Naive thymus-derived CD8-positive, alpha-beta T cell (primary cell): ENCODE results near the gene TTC7B. TPM values are rescaled to one million over a fixed set of nuclear protein-coding genes. Genes with fewer than 3 reads are reported as not detected.

ENCODE experiments used
- ATAC-seq, 2 donors: fragments of 150-1000 bp; cut with Tn5 transposase in 1 of 2; sonication (Bioruptor Pico), chemical (Tn5 transposase) in 1 of 2; 1 replicate in 1 of 2; 2 replicates in 1 of 2; pipeline ENCODE4 v1.10.0; 2021; ENCODE audit warnings: mild to moderate bottlenecking in 2 of 2, moderate library complexity in 2 of 2
- POLR2A ChIA-PET: fragments of 350-600 bp; sonication (Branson Sonifier 250); formaldehyde crosslinking; loops from one replicate; lab custom pipeline; 2021; ENCODE audit warnings: antibody characterized with exemption; lab: Charles Lee
- DNase-seq, 10 donors: peaks; one replicate each; pipeline versions ENCODE4 v3.0.0 to v3.0.0-alpha.2; 2020 to 2022
- H3K27ac Mint-ChIP-seq, 10 donors: one replicate each; pipeline ENCODE4 v1.8.0; 2020 to 2022; ENCODE audit warnings: mild to moderate bottlenecking in 10 of 10, mixed read lengths in 10 of 10, moderate library complexity in 4 of 10, inconsistent platforms in 1 of 10
- H3K27me3 Mint-ChIP-seq, 5 donors: one replicate each; pipeline ENCODE4 v1.8.0; 2021 to 2022; ENCODE audit warnings: mixed read lengths in 5 of 5
- H3K36me3 Mint-ChIP-seq, 3 donors: one replicate each; pipeline ENCODE4 v1.8.0; 2020 to 2022; ENCODE audit warnings: mixed read lengths in 3 of 3, mild to moderate bottlenecking in 2 of 3, inconsistent platforms in 1 of 3
- H3K4me1 Mint-ChIP-seq, 4 donors: one replicate each; pipeline ENCODE4 v1.8.0; 2021 to 2022; ENCODE audit warnings: mixed read lengths in 4 of 4
- H3K4me3 Mint-ChIP-seq, 10 donors: one replicate each; pipeline ENCODE4 v1.8.0; 2020 to 2022; ENCODE audit warnings: mild to moderate bottlenecking in 10 of 10, mixed read lengths in 10 of 10, moderate library complexity in 6 of 10, inconsistent platforms in 1 of 10
- H3K9me3 Mint-ChIP-seq, 9 donors: one replicate each; pipeline ENCODE4 v1.8.0; 2020 to 2022; ENCODE audit warnings: mixed read lengths in 9 of 9, mild to moderate bottlenecking in 3 of 9, inconsistent platforms in 1 of 9, moderate library complexity in 1 of 9
- polyA plus RNA-seq, 3 donors: library from polyadenylated mRNA; unstranded; fragments of 300-500 nt; fragmentation: Illumina TruSeq; gene quantifications; one replicate each; pipeline ENCODE4 v1.2.3, GENCODE V29; 2021
- total RNA-seq, 8 experiments: library from RNA in 2 of 8; stranded (reverse) in 2 of 8; gene quantifications; one replicate each; pipeline ENCODE4 v1.2.3 and lab custom pipeline; 2021 to 2026

The TTC7B gene
- total and polyA plus RNA-seq, 5 experiments from 2014 or later = 0.01 to 0.81 (median 0.41) TPM

DNA sequence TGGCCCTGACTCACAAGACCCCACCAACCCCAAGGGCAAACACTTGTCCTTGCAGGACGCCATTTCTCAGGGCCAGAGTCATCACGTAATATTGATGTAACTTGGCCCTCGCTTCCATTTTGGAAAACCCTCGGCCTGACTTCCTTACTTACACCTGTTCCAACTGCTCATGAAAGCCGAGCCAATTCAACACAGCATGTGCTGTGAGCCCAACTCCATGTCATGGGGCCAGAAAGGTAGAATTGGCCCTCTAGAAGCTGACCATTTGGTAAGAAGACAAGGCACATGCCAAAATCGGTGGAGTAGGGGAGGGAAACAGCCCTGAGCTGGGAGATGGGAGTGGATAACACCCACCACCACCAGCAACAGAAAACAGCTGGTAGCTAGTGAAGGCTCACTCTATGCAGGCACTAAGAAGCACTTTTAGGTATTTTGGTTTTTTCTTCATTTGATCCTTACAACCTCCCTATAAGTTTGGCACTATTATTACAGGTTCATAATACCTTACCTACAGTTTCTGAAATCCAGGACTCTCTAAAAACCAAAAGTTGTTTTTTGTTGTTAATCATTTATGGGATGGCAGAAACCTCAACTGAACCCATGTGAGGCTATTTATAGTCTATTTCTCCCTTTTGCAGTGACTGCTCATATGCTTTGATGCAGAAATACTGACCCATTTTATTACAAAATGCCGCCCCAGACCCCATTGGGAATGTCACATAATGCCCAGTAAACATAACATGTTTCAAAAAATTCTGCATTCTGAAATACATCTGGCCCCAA is 6.5 kb downstream of the TTC7B start:
- Mint-ChIP-seq H3K36me3 (no peaks in the 10 kb centered on the region), H3K27ac (no peak overlapping the region), H3K4me1 (peaks cover 0 to 4% (median 0%) of the 10 kb centered on the region in 4 donors), H3K9me3 (no peaks in the 10 kb centered on the region), H3K27me3 (no peaks in the 10 kb centered on the region), H3K4me3 (no peak overlapping the region)
- no peak for ATAC-seq
- POLR2A ChIA-PET = interaction anchor here (1.0 kb wide), 1 partner anchor 9 kb away, joined by 3 read pairs; no protein-coding TSS in a partner anchor
- no peak for DNase-seq

- POLR2A ChIA-PET = interaction anchor here (1.0 kb wide), 1 partner anchor 9 kb away, joined by 3 read pairs; no protein-coding TSS in a partner anchor
- Mint-ChIP-seq H3K9me3 (no peaks in the 10 kb centered on the region), H3K4me1 (peaks cover 0 to 1% (median 0%) of the 10 kb centered on the region in 4 donors), H3K27ac (no peak overlapping the region), H3K4me3 (no peak overlapping the region), H3K36me3 (no peaks in the 10 kb centered on the region), H3K27me3 (no peaks in the 10 kb centered on the region)
- DNase-seq = no peak
- ATAC-seq = no peak
Measured at GRCh38 chr14:90808759-90809529, 7.3 kb downstream of the TTC7B start.

DNA sequence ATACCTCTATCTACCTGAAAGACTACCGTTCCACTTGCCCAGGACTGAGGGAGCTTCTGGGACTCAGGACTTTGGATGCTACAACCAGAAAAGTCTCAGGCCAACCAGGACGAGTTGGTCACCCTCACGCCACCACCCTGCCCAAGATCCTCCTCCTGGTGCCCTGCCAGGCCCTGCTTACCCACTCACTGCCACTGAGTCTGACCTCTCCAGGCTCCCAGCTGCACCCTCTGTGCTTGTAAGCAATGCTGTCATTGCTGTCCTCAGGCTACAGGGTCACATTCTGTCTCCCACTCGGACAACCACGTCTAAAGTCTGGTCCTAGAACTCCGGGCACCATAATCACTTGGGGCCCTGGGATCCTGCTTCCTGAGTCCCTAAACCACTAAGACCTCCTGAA is 9.2 kb downstream of the TTC7B start:
- H3K9me3 Mint-ChIP-seq = no peaks in the 10 kb centered on the region
- H3K4me3 Mint-ChIP-seq = no peak overlapping the region
- H3K27me3 Mint-ChIP-seq = no peaks in the 10 kb centered on the region
- H3K27ac Mint-ChIP-seq = no peak overlapping the region
- ATAC-seq (no peak), DNase-seq (no peak)
- H3K4me1 Mint-ChIP-seq = peaks cover 0 to 3% (median 0%) of the 10 kb centered on the region in 4 donors
- POLR2A ChIA-PET = interaction anchor here (0.6 kb wide), 1 partner anchor 558 kb away, joined by 3 read pairs; no protein-coding TSS in a partner anchor
- no peaks in the 10 kb centered on the region for H3K36me3 Mint-ChIP-seq

DNA sequence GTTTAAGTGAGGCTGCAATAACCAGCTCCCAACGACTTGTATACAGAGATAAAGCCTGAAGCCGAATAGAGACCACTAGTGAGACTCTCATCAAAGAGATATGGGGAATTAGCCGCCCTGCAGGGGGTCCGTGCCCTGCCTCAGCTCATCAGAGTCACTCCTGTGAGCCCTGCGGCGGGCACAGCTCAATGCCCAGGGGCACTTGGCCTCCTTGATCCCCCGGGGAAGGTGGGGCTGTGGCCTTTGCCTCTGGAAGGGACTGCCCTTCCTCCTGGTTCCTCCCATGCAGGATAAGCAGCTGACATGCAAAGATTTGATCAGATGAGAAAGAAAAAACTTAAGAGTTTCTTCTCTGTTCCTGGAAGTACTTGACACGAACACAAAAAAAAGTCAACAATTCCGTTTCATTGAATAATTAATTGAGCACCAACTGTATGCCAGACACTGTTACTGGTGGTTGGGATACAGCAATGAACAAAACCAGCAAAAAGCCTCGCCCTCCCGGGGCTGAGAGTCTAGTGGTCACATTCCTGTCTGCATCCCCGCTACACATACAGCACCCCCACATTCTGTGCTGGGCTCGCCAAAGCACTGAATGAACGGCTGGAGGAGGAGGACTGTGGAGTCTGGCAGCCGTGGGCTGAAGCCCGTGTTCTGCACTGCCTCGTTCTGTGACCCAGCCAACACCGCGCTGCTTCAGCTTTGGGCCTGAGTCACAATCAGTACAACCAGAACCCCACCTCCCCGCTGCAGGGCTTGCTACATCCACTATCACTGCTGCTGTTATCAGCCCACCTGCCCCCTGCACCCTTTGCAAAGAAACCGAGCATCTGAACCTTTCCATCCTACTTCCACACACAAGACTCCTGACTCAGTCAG is 10.3 kb downstream of the TTC7B start:
- H3K4me1 Mint-ChIP-seq = peaks cover 6 to 7% (median 7%) of the 10 kb centered on the region in 4 donors

DNA sequence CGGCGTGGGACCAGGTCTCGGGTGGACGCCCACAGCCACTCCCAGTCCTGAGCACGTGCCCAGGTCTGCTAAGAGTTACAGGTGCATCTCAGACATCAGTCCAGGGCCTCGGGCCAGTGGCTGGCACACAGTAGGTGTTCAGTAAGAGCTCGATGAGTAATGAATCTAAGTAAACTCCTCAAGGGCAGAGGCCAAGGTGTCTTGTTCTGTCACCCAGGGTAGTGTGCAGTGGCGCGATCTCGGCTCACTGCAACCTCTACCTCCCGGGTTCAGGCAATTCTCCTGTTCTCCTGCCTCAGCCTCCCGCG is 11.2 kb downstream of the TTC7B start:
- Mint-ChIP-seq H3K4me1 (peaks cover 8 to 14% (median 9%) of the 10 kb centered on the region in 4 donors), H3K4me3 (no peak overlapping the region), H3K27me3 (no peaks in the 10 kb centered on the region), H3K9me3 (no peaks in the 10 kb centered on the region), H3K36me3 (no peaks in the 10 kb centered on the region), H3K27ac (no peak overlapping the region)
- ATAC-seq (no peak), DNase-seq (no peak)
- POLR2A ChIA-PET = no interaction called here

More for the DNA sequence above, 10.3 kb downstream of the TTC7B start:
- H3K9me3 Mint-ChIP-seq = no peaks in the 10 kb centered on the region
- H3K36me3 Mint-ChIP-seq = no peaks in the 10 kb centered on the region
- no peaks in the 10 kb centered on the region for H3K27me3 Mint-ChIP-seq
- POLR2A ChIA-PET = no interaction called here
- H3K4me3 Mint-ChIP-seq = no peak overlapping the region
- ATAC-seq (no peak), DNase-seq (no peak)
- H3K27ac Mint-ChIP-seq = no peak overlapping the region

- no peak for ATAC-seq
- Mint-ChIP-seq H3K4me1 (peaks cover 8 to 16% (median 10%) of the 10 kb centered on the region in 4 donors), H3K9me3 (no peaks in the 10 kb centered on the region), H3K27me3 (no peaks in the 10 kb centered on the region), H3K4me3 (no peak overlapping the region), H3K27ac (peak overlapping the region in 2 of 10 donors; percentile 35 to 69), H3K36me3 (no peaks in the 10 kb centered on the region)
- DNase-seq = no peak
- POLR2A ChIA-PET = no interaction called here
Measured at GRCh38 chr14:90804292-90805083, 11.7 kb downstream of the TTC7B start.

DNA sequence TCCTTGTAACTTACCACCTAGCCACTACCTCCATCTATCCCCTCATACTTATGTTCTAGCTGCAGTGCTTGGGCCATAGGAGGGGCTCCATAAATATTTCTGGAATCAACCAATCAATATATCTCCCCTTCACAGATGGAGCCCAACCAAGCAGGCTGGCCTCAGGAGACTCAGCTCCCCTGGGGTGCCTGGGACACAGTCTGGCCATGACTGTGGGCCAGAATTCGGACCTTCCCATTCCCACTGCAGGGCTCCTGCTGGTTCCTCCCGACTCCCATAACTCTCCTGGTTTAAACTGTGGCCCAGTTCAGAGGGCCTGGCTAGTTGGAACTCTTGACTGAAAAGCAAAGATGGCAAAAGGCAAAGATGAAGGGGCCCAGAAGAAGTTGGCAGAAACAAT is 13.0 kb downstream of the TTC7B start:
- ATAC-seq (no peak), DNase-seq (no peak)
- no peaks in the 10 kb centered on the region for H3K27me3 Mint-ChIP-seq
- peak overlapping the region in 1 of 10 donors; percentile 12 for H3K27ac Mint-ChIP-seq
- peaks cover 8 to 16% (median 10%) of the 10 kb centered on the region in 4 donors for H3K4me1 Mint-ChIP-seq
- H3K4me3 Mint-ChIP-seq = no peak overlapping the region
- H3K9me3 Mint-ChIP-seq = no peaks in the 10 kb centered on the region
- POLR2A ChIA-PET = no interaction called here
- no peaks in the 10 kb centered on the region for H3K36me3 Mint-ChIP-seq

DNA sequence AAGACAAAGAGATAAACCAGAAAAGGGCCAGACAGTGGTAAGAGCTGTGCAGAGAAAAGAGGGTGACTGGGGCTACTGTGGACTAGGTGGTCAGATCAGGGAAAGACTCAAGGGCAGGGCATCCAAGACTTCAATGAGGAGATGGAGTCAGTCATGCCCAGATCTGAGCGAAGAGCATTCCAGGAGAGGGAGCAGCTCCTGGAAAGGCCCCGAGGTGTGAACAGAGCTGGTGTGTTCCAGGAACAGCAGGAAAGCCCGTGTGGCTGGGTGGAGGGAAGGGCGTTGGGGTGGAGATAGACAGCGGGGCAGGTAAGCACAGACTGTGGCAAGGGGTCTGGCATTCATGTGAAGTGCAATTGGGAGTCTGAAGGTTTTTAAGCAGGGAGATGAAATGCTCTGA is 16.8 kb downstream of the TTC7B start:
- Mint-ChIP-seq H3K27ac (no peak overlapping the region), H3K36me3 (no peaks in the 10 kb centered on the region), H3K4me3 (peak overlapping the region in 1 of 10 donors; percentile 21), H3K27me3 (no peaks in the 10 kb centered on the region), H3K4me1 (peaks cover 8 to 16% (median 9%) of the 10 kb centered on the region in 4 donors), H3K9me3 (no peaks in the 10 kb centered on the region)
- no peak for DNase-seq
- ATAC-seq = no peak
- POLR2A ChIA-PET = no interaction called here

- DNase-seq = no peak
- no peaks in the 10 kb centered on the region for H3K9me3 Mint-ChIP-seq
- POLR2A ChIA-PET = no interaction called here
- no peak for ATAC-seq
- peaks cover 8 to 16% (median 9%) of the 10 kb centered on the region in 4 donors for H3K4me1 Mint-ChIP-seq
- H3K36me3 Mint-ChIP-seq = no peaks in the 10 kb centered on the region
- no peak overlapping the region for H3K4me3 Mint-ChIP-seq
- H3K27ac Mint-ChIP-seq = no peak overlapping the region
- no peaks in the 10 kb centered on the region for H3K27me3 Mint-ChIP-seq
Measured at GRCh38 chr14:90797919-90798318, 18.3 kb downstream of the TTC7B start.

- Mint-ChIP-seq H3K36me3 (no peaks in the 10 kb centered on the region), H3K4me1 (peaks cover 7 to 16% (median 9%) of the 10 kb centered on the region in 4 donors), H3K9me3 (no peaks in the 10 kb centered on the region), H3K27ac (no peak overlapping the region), H3K4me3 (no peak overlapping the region), H3K27me3 (peaks cover 0 to 2% (median 0%) of the 10 kb centered on the region in 5 donors)
- DNase-seq = no peak
- POLR2A ChIA-PET = no interaction called here
- ATAC-seq = no peak
Measured at GRCh38 chr14:90797451-90797850, 18.8 kb downstream of the TTC7B start.

DNA sequence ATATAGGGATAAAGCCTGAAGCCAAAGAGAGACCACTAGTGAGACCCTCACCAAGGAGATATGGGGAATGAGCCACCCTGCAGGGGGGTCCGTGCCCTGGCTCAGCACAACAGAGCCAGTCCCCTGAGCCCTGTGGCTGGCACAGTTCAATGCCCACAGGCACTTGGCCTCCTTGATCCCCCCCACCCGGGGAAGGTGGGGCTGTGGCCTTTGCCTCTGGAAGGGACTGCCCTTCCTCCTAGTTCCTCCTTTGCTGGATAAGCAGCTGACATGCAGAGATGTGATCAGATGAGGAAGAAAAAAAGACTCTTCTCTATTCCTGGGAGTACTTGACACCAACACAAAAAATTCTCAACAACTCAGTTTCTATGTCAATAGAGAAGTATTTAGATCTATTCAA is 19.9 kb downstream of the TTC7B start:
- Mint-ChIP-seq H3K36me3 (no peaks in the 10 kb centered on the region), H3K4me1 (peaks cover 5 to 13% (median 6%) of the 10 kb centered on the region in 4 donors), H3K9me3 (no peaks in the 10 kb centered on the region), H3K27me3 (peaks cover 0 to 2% (median 0%) of the 10 kb centered on the region in 5 donors), H3K27ac (no peak overlapping the region), H3K4me3 (no peak overlapping the region)
- ATAC-seq = no peak
- POLR2A ChIA-PET = no interaction called here
- DNase-seq = no peak

DNA sequence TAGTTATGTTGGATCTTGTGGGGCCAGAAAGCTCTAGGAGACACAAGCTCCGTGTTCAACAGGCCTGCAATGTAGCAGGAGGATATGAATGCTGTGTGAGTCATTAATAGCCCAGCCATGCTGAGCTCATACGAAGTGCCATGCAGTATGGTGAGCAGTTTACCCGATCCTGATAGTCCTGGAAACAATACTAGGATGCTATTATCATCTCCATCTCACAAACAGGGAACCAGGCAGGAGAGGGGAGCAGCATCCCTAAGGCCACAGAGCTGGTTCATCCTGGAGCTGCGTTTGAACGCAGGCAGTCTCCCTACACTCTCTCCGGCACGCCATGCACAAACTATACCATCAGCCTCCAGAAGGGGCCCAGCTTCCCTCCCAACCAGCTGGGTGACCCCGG is 20.5 kb downstream of the TTC7B start:
- peaks cover 0 to 2% (median 0%) of the 10 kb centered on the region in 5 donors for H3K27me3 Mint-ChIP-seq
- peaks cover 0 to 10% (median 2%) of the 10 kb centered on the region in 4 donors for H3K4me1 Mint-ChIP-seq
- no peak overlapping the region for H3K27ac Mint-ChIP-seq
- H3K36me3 Mint-ChIP-seq = no peaks in the 10 kb centered on the region
- ATAC-seq (no peak), DNase-seq (no peak)
- POLR2A ChIA-PET = no interaction called here
- no peaks in the 10 kb centered on the region for H3K9me3 Mint-ChIP-seq
- H3K4me3 Mint-ChIP-seq = no peak overlapping the region
